H1 (cell line): ENCODE data around the gene ULK1. TPM values are rescaled to one million over a fixed set of nuclear protein-coding genes. Genes with fewer than 3 reads are reported as not detected.

Experiments
- CTCF ChIA-PET: fragments of 300-600 bp; sonication (Branson Sonifier 250); formaldehyde crosslinking; loops from one replicate; lab custom pipeline; 2021; ENCODE audit not compliant: partially characterized antibody; lab: Charles Lee
- POLR2A ChIA-PET: fragments of 300-600 bp; sonication (Branson Sonifier 250); formaldehyde crosslinking; loops from one replicate; lab custom pipeline; 2021; ENCODE audit warnings: inconsistent platforms; ENCODE audit not compliant: partially characterized antibody; lab: Charles Lee
- DNase-seq, 2 experiments: peaks; one replicate each; pipeline versions ENCODE4 v3.0.0 to v3.0.0-alpha.2; 2010 to 2022; ENCODE audit warnings: low spot score in 2 of 2, low read depth in 1 of 2, mixed read lengths in 1 of 2
- FAIRE-seq: peaks from 2 replicates; lab custom pipeline; 2011; peaks lifted over from hg19 to GRCh38; lab: Jason Lieb, UNC
- H2AFZ ChIP-seq: 2 replicates; pipeline ENCODE4 v1.8.1; 2012; ENCODE audit warnings: low read length, inconsistent platforms
- H2AK5ac ChIP-seq: 2 replicates; pipeline ENCODE4 v1.6.1; 2013; ENCODE audit warnings: low read depth, low read length
- H2BK120ac ChIP-seq: replicated peaks from 2 replicates; pipeline ENCODE3; 2013; ENCODE audit warnings: low read depth, low read length, inconsistent platforms
- H2BK12ac ChIP-seq: 2 replicates; pipeline ENCODE4 v1.6.1; 2013; ENCODE audit warnings: low read depth, low read length
- H2BK15ac ChIP-seq: 2 replicates; pipeline ENCODE4 v1.6.1; 2013; ENCODE audit warnings: low read length
- H2BK20ac ChIP-seq: 2 replicates; pipeline ENCODE4 v1.6.1; 2013; ENCODE audit warnings: low read length
- H2BK5ac ChIP-seq: 2 replicates; pipeline ENCODE4 v1.6.1; 2013; ENCODE audit warnings: low read depth, low read length
- H3K14ac ChIP-seq: 2 replicates; pipeline ENCODE4 v1.6.1; 2013; ENCODE audit warnings: inconsistent platforms; ENCODE audit not compliant: insufficient read length
- H3K18ac ChIP-seq: 2 replicates; pipeline ENCODE4 v1.6.1; 2013; ENCODE audit warnings: low read length; ENCODE audit errors: extremely low read depth
- H3K23ac ChIP-seq: 2 replicates; pipeline ENCODE4 v1.6.1; 2013; ENCODE audit warnings: inconsistent platforms; ENCODE audit not compliant: insufficient read length
- H3K23me2 ChIP-seq: 2 replicates; pipeline ENCODE4 v1.6.1; 2013; ENCODE audit warnings: low read depth, low read length
- H3K27ac ChIP-seq: 2 replicates; pipeline ENCODE4 v1.6.1; 2011; ENCODE audit warnings: low read depth, low read length, inconsistent platforms
- H3K27me3 ChIP-seq, 4 experiments: replicated peaks in 1 of 4; 1 replicate in 1 of 4; 2 replicates in 3 of 4; pipeline versions ENCODE4 v1.6.1 to v1.8.1; 2011 to 2013; ENCODE audit warnings: low read length in 3 of 4, mild to moderate bottlenecking in 3 of 4, inconsistent platforms in 2 of 4, mixed read lengths in 2 of 4, moderate library complexity in 1 of 4; ENCODE audit not compliant: control insufficient read depth in 3 of 4, insufficient read depth in 3 of 4; ENCODE audit errors: extremely low read depth in 1 of 4
- H3K36me3 ChIP-seq, 4 experiments: 2 replicates each; pipeline versions ENCODE4 v1.6.1 to v1.8.1; 2011 to 2013; ENCODE audit warnings: mild to moderate bottlenecking in 4 of 4, low read length in 3 of 4, moderate library complexity in 2 of 4, control low read depth in 1 of 4, inconsistent platforms in 1 of 4; ENCODE audit not compliant: insufficient read depth in 4 of 4, control insufficient read depth in 2 of 4
- H3K4ac ChIP-seq: replicated peaks from 2 replicates; pipeline ENCODE3; 2013; ENCODE audit warnings: low read length, low read depth, mixed read lengths, inconsistent platforms; ENCODE audit not compliant: insufficient read length
- H3K4me1 ChIP-seq, 4 experiments: replicated peaks in 1 of 4; 1 replicate in 1 of 4; 2 replicates in 3 of 4; pipeline versions ENCODE4 v1.6.1 to v1.8.1; 2011 to 2013; ENCODE audit warnings: low read length in 3 of 4, inconsistent platforms in 2 of 4, mixed read lengths in 1 of 4; ENCODE audit not compliant: insufficient read depth in 4 of 4, control insufficient read depth in 3 of 4
- H3K4me2 ChIP-seq, 2 experiments: 2 replicates each; pipeline versions ENCODE4 v1.6.1 to v1.8.1; 2011 to 2013; ENCODE audit warnings: low read depth in 2 of 2, low read length in 2 of 2, control low read depth in 1 of 2, inconsistent platforms in 1 of 2, mild to moderate bottlenecking in 1 of 2; ENCODE audit not compliant: insufficient read depth in 1 of 2
- H3K4me3 ChIP-seq, 4 experiments: fragments of 200-600, 300-600 bp in 1 of 4; sonication (generic), shearing (Covaris generic), sonication (Bioruptor Twin) in 1 of 4; 2 replicates each; pipeline versions ENCODE4 v1.5.1 to v1.8.1; 2011 to 2016; ENCODE audit warnings: low read length in 4 of 4, low read depth in 3 of 4, control low read depth in 2 of 4, inconsistent platforms in 2 of 4, mild to moderate bottlenecking in 2 of 4, mixed read lengths in 1 of 4, moderate library complexity in 1 of 4; ENCODE audit not compliant: insufficient read depth in 2 of 4; ENCODE audit errors: extremely low read depth in 1 of 4
- H3K56ac ChIP-seq: replicated peaks from 2 replicates; pipeline ENCODE3; 2013; ENCODE audit warnings: low read depth, mild to moderate bottlenecking, mixed read lengths, low read length, inconsistent platforms; ENCODE audit not compliant: insufficient read length
- H3K79me1 ChIP-seq: 2 replicates; pipeline ENCODE4 v1.6.1; 2013; ENCODE audit warnings: low read depth, low read length, control low read depth
- H3K79me2 ChIP-seq, 2 experiments: 2 replicates each; pipeline versions ENCODE4 v1.6.1 to v1.8.1; 2012 to 2013; ENCODE audit warnings: low read length in 2 of 2, mild to moderate bottlenecking in 2 of 2, inconsistent platforms in 1 of 2; ENCODE audit not compliant: insufficient read depth in 2 of 2, control insufficient read depth in 1 of 2
- H3K9ac ChIP-seq, 4 experiments: replicated peaks in 1 of 4; 1 replicate in 1 of 4; 2 replicates in 3 of 4; pipeline versions ENCODE4 v1.6.1 to v1.8.1; 2011 to 2013; ENCODE audit warnings: low read depth in 3 of 4, low read length in 3 of 4, control low read depth in 2 of 4, mild to moderate bottlenecking in 2 of 4, moderate library complexity in 2 of 4, inconsistent platforms in 1 of 4; ENCODE audit errors: extremely low read depth in 1 of 4
- H3K9me3 ChIP-seq, 2 experiments: 2 replicates each; pipeline versions ENCODE4 v1.6.1 to v1.8.1; 2012 to 2013; ENCODE audit warnings: mild to moderate bottlenecking in 2 of 2, moderate library complexity in 2 of 2, control low read depth in 1 of 2, inconsistent platforms in 1 of 2, low read depth in 1 of 2, low read length in 1 of 2, mixed read lengths in 1 of 2; ENCODE audit not compliant: insufficient read depth in 2 of 2
- H4K20me1 ChIP-seq, 2 experiments: replicated peaks in 1 of 2; 2 replicates each; pipeline versions ENCODE3 to v1.8.1; 2011 to 2013; ENCODE audit warnings: inconsistent platforms in 2 of 2, low read length in 2 of 2, mild to moderate bottlenecking in 1 of 2; ENCODE audit not compliant: insufficient read depth in 2 of 2, control insufficient read depth in 1 of 2
- H4K5ac ChIP-seq: 2 replicates; pipeline ENCODE4 v1.6.1; 2013; ENCODE audit warnings: low read length, low read depth, mixed read lengths, inconsistent platforms; ENCODE audit not compliant: insufficient read length
- H4K8ac ChIP-seq: 2 replicates; pipeline ENCODE4 v1.8.0; 2013; ENCODE audit warnings: mild to moderate bottlenecking, moderate library complexity, low read length, inconsistent platforms; ENCODE audit not compliant: insufficient read depth; ENCODE audit errors: extremely low read depth
- H4K91ac ChIP-seq: replicated peaks from 2 replicates; pipeline ENCODE3; 2013; ENCODE audit warnings: low read length, mixed read lengths, inconsistent platforms; ENCODE audit not compliant: insufficient read length
- CBX8 ChIP-seq: fragments of 300-800, 300-1000 bp; sonication (generic); IDR thresholded peaks from 2 replicates; pipeline ENCODE4 v1.7.1; 2016; ENCODE audit warnings: low read depth, low read length, borderline replicate concordance
- CREB1 ChIP-seq: IDR thresholded peaks from 2 replicates; pipeline ENCODE4 v1.6.1; 2012; ENCODE audit warnings: inconsistent platforms
- EGR1 ChIP-seq: IDR thresholded peaks from 2 replicates; pipeline ENCODE4 v1.6.1; 2011; ENCODE audit warnings: low read depth, low read length, borderline replicate concordance
- FOSL1 ChIP-seq: IDR thresholded peaks from 2 replicates; pipeline ENCODE4 v1.6.1; 2011; ENCODE audit warnings: mild to moderate bottlenecking, low read depth, low read length, moderate library complexity; ENCODE audit not compliant: insufficient read depth
- GABPA ChIP-seq: IDR thresholded peaks from 2 replicates; pipeline ENCODE4 v1.6.1; 2011; ENCODE audit warnings: mild to moderate bottlenecking, low read length, moderate library complexity, borderline replicate concordance; ENCODE audit not compliant: insufficient read depth
- NANOG ChIP-seq: IDR thresholded peaks from 2 replicates; pipeline ENCODE4 v1.6.1; 2011; ENCODE audit warnings: low read length, low read depth, mild to moderate bottlenecking, inconsistent platforms; ENCODE audit not compliant: insufficient read depth, poor library complexity, severe bottlenecking
- RAD21 ChIP-seq, 2 experiments: IDR thresholded peaks in 1 of 2; conservative IDR thresholded peaks in 1 of 2; 2 replicates each; pipeline ENCODE4 v1.6.1; 2011; ENCODE audit warnings: low read depth in 2 of 2, low read length in 2 of 2, improper control_type of control experiment in 1 of 2, inconsistent platforms in 1 of 2, mild to moderate bottlenecking in 1 of 2, moderate library complexity in 1 of 2
- RBBP5 ChIP-seq: IDR thresholded peaks from 2 replicates; pipeline ENCODE4 v1.7.1; 2012; ENCODE audit warnings: low read depth, mild to moderate bottlenecking, inconsistent platforms, low read length, moderate library complexity, borderline replicate concordance
- SIRT6 ChIP-seq: IDR thresholded peaks from one replicate; pipeline ENCODE4 v1.7.1; 2012; ENCODE audit warnings: low read length, inconsistent platforms
- TAF1 ChIP-seq: IDR thresholded peaks from 2 replicates; pipeline ENCODE4 v1.6.1; 2011; ENCODE audit warnings: mild to moderate bottlenecking, low read depth, low read length
- TEAD4 ChIP-seq: IDR thresholded peaks from 2 replicates; pipeline ENCODE4 v1.6.1; 2012; ENCODE audit warnings: low read depth, low read length, inconsistent platforms, mixed read lengths
- WGBS, 2 experiments: shearing (Covaris generic) in 1 of 2; methylation state at CpG; one replicate each; pipeline versions ENCODE4 v1.1.6 to v1.1.7; 2013 to 2015; ENCODE audit warnings: low lambda C conversion rate in 2 of 2, mixed read lengths in 2 of 2, inconsistent platforms in 1 of 2, low coverage in 1 of 2, missing lambda C conversion rate in 1 of 2; ENCODE audit not compliant: insufficient replicate concordance in 2 of 2, insufficient coverage in 1 of 2, insufficient read length in 1 of 2; ENCODE audit errors: extremely low coverage in 1 of 2, missing lambda C conversion rate in 1 of 2; 5-methylcytosine and 5-hydroxymethylcytosine counted together
- polyA plus RNA-seq, 7 experiments: library from polyadenylated mRNA; depleted of rRNA in 3 of 7; stranded (reverse) in 5 of 7; unstranded in 2 of 7; fragments of >200 nt in 5 of 7; fragments of 200-250 nt in 2 of 7; gene quantifications; 1 replicate in 5 of 7; 2 replicates in 1 of 7; 4 replicates in 1 of 7; pipeline versions ENCODE4 v1.2.1 to v1.2.3, GENCODE V29; 2011 to 2013; ENCODE audit warnings: missing spikeins in 2 of 7, mixed read lengths in 2 of 7
- total RNA-seq: library from RNA; stranded (reverse); fragmentation: NEBNext Ultra II Directional; extraction: Animal tissue kit (Norgen Biotek cat#: 25700); gene quantifications from 2 replicates; pipeline ENCODE4 v1.2.1, GENCODE V29; 2021
- TF ChIP-seq, protein P1 (sequence below): IDR thresholded peaks from 2 replicates; pipeline ENCODE4 v1.6.1; 2012; ENCODE audit warnings: inconsistent platforms
- TF ChIP-seq, protein P2 (sequence below): IDR thresholded peaks from 2 replicates; pipeline ENCODE4 v1.6.1; 2011; ENCODE audit warnings: low read depth, mild to moderate bottlenecking, low read length; ENCODE audit not compliant: insufficient read depth

Gene ULK1
- total and polyA plus RNA-seq, 2 of the 8 experiments (the other 6 are each of a cell fraction or from before 2014, with no cell fraction given), result 13.0 to 44.1 TPM

DNA sequence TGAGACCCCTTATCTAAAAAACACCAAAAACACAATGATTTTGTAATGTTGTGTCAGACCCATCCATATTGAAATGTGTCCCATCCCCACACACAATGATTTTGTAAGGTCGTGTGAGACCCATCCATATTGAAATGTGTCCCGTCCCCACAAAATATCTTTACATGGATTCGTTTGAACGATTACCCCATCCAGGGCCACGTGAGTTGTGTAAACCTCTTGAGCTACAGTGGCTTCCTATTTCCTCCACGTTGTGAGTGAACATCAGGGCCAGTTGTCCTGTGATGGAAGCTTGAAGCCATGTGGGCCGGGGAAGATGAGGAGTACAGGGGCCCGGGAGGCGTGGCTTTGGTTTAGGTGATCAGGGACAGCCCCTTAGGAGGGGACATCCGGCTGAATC lies 27.0 kb upstream of the ULK1 start:
- Histone ChIP-seq H3K18ac (no peak overlapping the region), H4K5ac (no peak overlapping the region), H3K4me3 (no peak overlapping the region), H2BK5ac (no peak overlapping the region), H2BK15ac (peak overlapping the region; percentile 55), H4K8ac (no peak overlapping the region), H3K27me3 (no peaks in the 10 kb centered on the region), H4K91ac (no peak overlapping the region), H2BK120ac (no peak overlapping the region), H3K4ac (no peak overlapping the region), H3K14ac (no peak overlapping the region), H3K79me2 (no peaks in the 10 kb centered on the region), H3K23me2 (no peaks in the 10 kb centered on the region), H3K9me3 (no peaks in the 10 kb centered on the region), H3K23ac (no peak overlapping the region), H3K4me1 (peaks cover 0 to 12% (median 8%) of the 10 kb centered on the region in 4 experiments; a peak in 5 of 7 replicates), H4K20me1 (no peaks in the 10 kb centered on the region), H2AFZ (no peak overlapping the region), H2BK20ac (0 out of 2 replicates have a peak overlapping the region, but pooled peaks have one; percentile 3), H3K79me1 (no peaks in the 10 kb centered on the region), H3K9ac (no peak overlapping the region), H3K27ac (no peak overlapping the region), H3K36me3 (no peaks in the 10 kb centered on the region), H2AK5ac (no peak overlapping the region), H2BK12ac (0 out of 2 replicates have a peak overlapping the region, but pooled peaks have one; percentile 32), H3K56ac (no peak overlapping the region), H3K4me2 (no peak overlapping the region)
- 90% methylated on average over 10 of the region's 10 CpGs; no CpG with 5 or more reads in 1 of the 2 experiments for WGBS, 2 experiments
- ChIA-PET POLR2A (interaction anchor here (1.4 kb wide), 1 partner anchor 13 kb away, joined by 3 read pairs; no protein-coding TSS in a partner anchor), CTCF (interaction anchor here (0.7 kb wide), 1 partner anchor 33 kb away, joined by 3 read pairs; no protein-coding TSS in a partner anchor)
- FAIRE-seq (no peak), DNase-seq (no peak)
- TF ChIP-seq TAF1 (no peak), GABPA (no peak), FOSL1 (no peak), CREB1 (no peak), EGR1 (no peak), NANOG (no peak), TEAD4 (no peak), RAD21 (IDR thresholded peaks at IDR 0.05 in 1 of 2, conservative IDR thresholded peaks at IDR 0.05 in 1 of 2; ENCODE audit: low read depth in 2 of 2, low read length in 2 of 2) (no peak), CBX8 (no peak), SIRT6 (no peak), RBBP5 (no peak)
- TF ChIP-seq, protein P1, sequence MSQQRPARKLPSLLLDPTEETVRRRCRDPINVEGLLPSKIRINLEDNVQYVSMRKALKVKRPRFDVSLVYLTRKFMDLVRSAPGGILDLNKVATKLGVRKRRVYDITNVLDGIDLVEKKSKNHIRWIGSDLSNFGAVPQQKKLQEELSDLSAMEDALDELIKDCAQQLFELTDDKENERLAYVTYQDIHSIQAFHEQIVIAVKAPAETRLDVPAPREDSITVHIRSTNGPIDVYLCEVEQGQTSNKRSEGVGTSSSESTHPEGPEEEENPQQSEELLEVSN, result no peak
- TF ChIP-seq, protein P2, sequence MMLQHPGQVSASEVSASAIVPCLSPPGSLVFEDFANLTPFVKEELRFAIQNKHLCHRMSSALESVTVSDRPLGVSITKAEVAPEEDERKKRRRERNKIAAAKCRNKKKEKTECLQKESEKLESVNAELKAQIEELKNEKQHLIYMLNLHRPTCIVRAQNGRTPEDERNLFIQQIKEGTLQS, result no peak
